Prostate gland (tissue), 2 donors: ENCODE data around the gene DISP3.

Experiments
- CTCF ChIP-seq, 4 experiments: fragments of 200-600 bp in 2 of 4; fragments of 450-650 bp in 2 of 4; sonication (generic) in 2 of 4; IDR thresholded peaks; 1 replicate in 3 of 4; 2 replicates in 1 of 4; pipeline ENCODE4 v1.5.1; 2016 to 2019; ENCODE audit warnings: antibody characterized with exemption in 4 of 4, mild to moderate bottlenecking in 2 of 4, moderate library complexity in 2 of 4
- POLR2A ChIP-seq: fragments of 450-650 bp; IDR thresholded peaks from one replicate; pipeline ENCODE4 v1.6.1; 2016; ENCODE audit warnings: antibody characterized with exemption, mild to moderate bottlenecking

GRCh38 chr1:11566042-11566850 lies 87.3 kb downstream of the DISP3 start:
- no peak for TF ChIP-seq POLR2A
- no peak for TF ChIP-seq CTCF (IDR thresholded peaks at IDR 0.05)
